ENCODE results near the gene MYO9A. TPM values are rescaled to one million over a fixed set of nuclear protein-coding genes. Genes with fewer than 3 reads are reported as not detected.
"Not testable (repeated sequence)": the region's sequence is repeated elsewhere in the genome, so short reads cannot be mapped to it uniquely, and the experiment has no call there.

The MYO9A gene
- polyA plus RNA-seq, 1 donor = 12.0 TPM

DNA sequence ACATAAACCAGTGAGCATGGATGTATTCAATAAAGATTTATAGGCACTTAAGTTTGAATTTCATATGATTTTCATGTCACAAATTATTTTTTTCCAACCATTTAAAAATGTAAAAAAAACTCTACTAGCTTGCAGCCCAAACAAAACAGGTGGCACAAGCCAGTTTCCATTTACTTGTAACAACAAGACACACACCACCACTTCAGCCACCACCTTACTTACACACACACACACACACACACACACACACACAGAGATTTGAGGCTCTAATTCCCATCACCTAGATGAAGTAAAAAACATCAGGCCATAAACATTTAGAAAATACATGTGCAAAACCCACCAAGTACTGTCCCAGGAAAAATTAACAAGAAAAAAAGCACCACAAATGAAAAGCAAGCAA, 25.3 kb downstream of the MYO9A start:
- H3K9me3 ChIP-seq (ENCODE audit: control insufficient read depth, low read depth, low read length) = no peaks in the 10 kb centered on the region
- H3K27ac ChIP-seq (ENCODE audit: low read length) = no peak overlapping the region
- DNase-seq = no peak
- H3K4me1 ChIP-seq (ENCODE audit: control insufficient read depth, insufficient read depth, low read length) = no peaks in the 10 kb centered on the region
- H3K36me3 ChIP-seq (ENCODE audit: control insufficient read depth, insufficient read depth, low read length) = no peaks in the 10 kb centered on the region
- H3K4me3 ChIP-seq (ENCODE audit: low read length) = no peak overlapping the region
- no peaks in the 10 kb centered on the region for H3K27me3 ChIP-seq (ENCODE audit: control insufficient read depth, insufficient read depth, low read length)

DNA sequence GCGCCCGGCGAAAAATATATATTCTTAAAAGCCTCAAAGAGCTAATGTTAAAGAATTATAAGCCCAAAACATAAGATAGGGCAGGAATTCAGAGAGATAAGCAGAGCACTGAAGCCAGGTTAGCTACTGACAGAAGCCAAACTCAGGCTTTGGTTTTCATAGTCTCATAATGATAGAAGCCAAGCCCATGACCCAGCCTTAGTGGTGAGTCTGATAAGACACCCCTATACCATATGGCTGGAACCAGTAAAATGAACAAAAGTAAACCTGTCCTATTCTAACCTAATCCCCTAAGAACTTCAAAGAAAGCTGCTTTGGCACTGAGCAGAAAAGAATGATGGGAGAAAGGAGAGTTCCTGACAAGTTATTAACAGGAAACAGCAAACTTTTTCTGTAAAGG, 25.9 kb downstream of the MYO9A start:
- H3K4me3 ChIP-seq (ENCODE audit: low read length) = no peak overlapping the region
- H3K4me1 ChIP-seq (ENCODE audit: control insufficient read depth, insufficient read depth, low read length) = no peaks in the 10 kb centered on the region
- no peaks in the 10 kb centered on the region for H3K27me3 ChIP-seq (ENCODE audit: control insufficient read depth, insufficient read depth, low read length)
- no CpG with 5 or more reads among the region's 3 CpGs for WGBS (ENCODE audit: insufficient coverage, low lambda C conversion rate)
- peaks cover 4% of the 10 kb centered on the region for H3K36me3 ChIP-seq (ENCODE audit: control insufficient read depth, insufficient read depth, low read length)
- H3K9me3 ChIP-seq (ENCODE audit: control insufficient read depth, low read depth, low read length) = no peaks in the 10 kb centered on the region
- H3K27ac ChIP-seq (ENCODE audit: low read length) = no peak overlapping the region
- no peak for DNase-seq

DNA sequence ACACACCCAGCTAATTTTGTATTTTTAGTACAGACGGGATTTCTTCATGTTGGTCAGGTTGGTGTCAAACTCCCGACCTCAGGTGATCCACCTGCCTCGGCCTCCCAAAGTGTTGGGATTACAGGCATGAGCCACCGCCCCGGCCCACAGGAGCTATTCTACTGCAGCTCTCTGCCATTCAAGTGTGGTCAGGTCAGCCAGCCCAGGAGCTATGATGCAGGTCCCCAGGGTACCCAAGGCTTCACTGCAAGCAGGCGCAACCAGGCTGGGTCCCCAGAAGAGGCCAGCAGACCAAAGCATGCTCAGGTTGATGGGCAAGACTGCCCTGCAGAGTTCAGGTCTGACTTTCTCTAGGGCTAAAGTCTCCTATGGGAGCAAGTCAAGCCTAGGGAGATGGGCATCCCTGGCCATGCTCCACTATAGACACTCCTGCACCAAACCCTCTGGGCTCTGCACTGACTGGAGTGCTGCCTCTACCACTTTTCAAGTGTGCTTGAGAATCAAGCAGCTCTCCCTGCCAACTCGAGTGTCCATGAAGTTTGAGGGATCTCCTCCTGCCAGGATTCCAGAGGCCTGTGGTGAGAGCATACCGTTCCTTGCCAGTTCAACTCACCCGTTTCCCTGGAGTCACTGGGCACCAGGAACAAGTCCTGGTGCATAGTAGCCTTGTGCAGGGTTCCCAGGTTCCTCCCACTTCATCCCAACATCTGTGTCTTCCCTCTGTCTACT, 30.9 kb downstream of the MYO9A start:
- Histone ChIP-seq H3K27ac (ENCODE audit: low read length) (no peak overlapping the region), H3K36me3 (ENCODE audit: control insufficient read depth, insufficient read depth, low read length) (peaks cover 4% of the 10 kb centered on the region), H3K27me3 (ENCODE audit: control insufficient read depth, insufficient read depth, low read length) (no peaks in the 10 kb centered on the region), H3K4me3 (ENCODE audit: low read length) (no peak overlapping the region), H3K4me1 (ENCODE audit: control insufficient read depth, insufficient read depth, low read length) (no peaks in the 10 kb centered on the region), H3K9me3 (ENCODE audit: control insufficient read depth, low read depth, low read length) (peaks cover 3% of the 10 kb centered on the region)
- no peak for DNase-seq
- no CpG with 5 or more reads among the region's 9 CpGs for WGBS (ENCODE audit: insufficient coverage, low lambda C conversion rate)

GRCh38 chr15:72086010-72086697, 31.8 kb downstream of the MYO9A start:
- Histone ChIP-seq H3K27me3 (ENCODE audit: control insufficient read depth, insufficient read depth, low read length) (no peaks in the 10 kb centered on the region), H3K27ac (ENCODE audit: low read length) (no peak overlapping the region), H3K4me3 (ENCODE audit: low read length) (no peak overlapping the region), H3K36me3 (ENCODE audit: control insufficient read depth, insufficient read depth, low read length) (peaks cover 4% of the 10 kb centered on the region), H3K4me1 (ENCODE audit: control insufficient read depth, insufficient read depth, low read length) (no peaks in the 10 kb centered on the region), H3K9me3 (ENCODE audit: control insufficient read depth, low read depth, low read length) (peaks cover 3% of the 10 kb centered on the region)
- DNase-seq = no peak
- WGBS (ENCODE audit: insufficient coverage, low lambda C conversion rate) = no CpG with 5 or more reads among the region's 11 CpGs

DNA sequence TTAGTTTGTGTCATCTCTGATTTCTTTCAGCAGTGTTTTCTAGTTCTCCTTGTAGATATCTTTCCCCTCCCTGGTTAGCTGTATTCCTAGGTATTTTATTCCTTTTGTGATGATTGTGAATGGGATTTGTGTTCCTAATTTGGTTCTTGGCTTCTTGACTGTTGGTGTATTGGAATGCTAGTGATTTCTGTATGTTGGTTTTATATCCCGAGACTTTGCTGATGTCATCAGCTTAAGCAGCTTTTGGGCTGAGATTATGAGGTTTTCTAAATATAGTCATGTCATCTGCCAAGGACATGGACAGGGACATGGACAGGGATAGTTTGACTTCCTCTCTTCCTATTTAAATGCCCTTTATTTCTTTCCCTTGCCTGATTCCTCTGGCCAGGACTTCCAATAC, 35.8 kb downstream of the MYO9A start:
- H3K4me3 ChIP-seq (ENCODE audit: low read length) = no peak overlapping the region
- DNase-seq = no peak
- H3K36me3 ChIP-seq (ENCODE audit: control insufficient read depth, insufficient read depth, low read length) = peaks cover under 1% of the 10 kb centered on the region
- H3K27me3 ChIP-seq (ENCODE audit: control insufficient read depth, insufficient read depth, low read length) = no peaks in the 10 kb centered on the region
- no peaks in the 10 kb centered on the region for H3K4me1 ChIP-seq (ENCODE audit: control insufficient read depth, insufficient read depth, low read length)
- 100% methylated on average over 1 of the region's 1 CpG for WGBS (ENCODE audit: insufficient coverage, low lambda C conversion rate)
- peaks cover 3% of the 10 kb centered on the region for H3K9me3 ChIP-seq (ENCODE audit: control insufficient read depth, low read depth, low read length)
- no peak overlapping the region for H3K27ac ChIP-seq (ENCODE audit: low read length)

GRCh38 chr15:72078887-72079286, 39.1 kb downstream of the MYO9A start:
- WGBS (ENCODE audit: insufficient coverage, low lambda C conversion rate) = 100% methylated on average over 2 of the region's 6 CpGs
- Histone ChIP-seq H3K27me3 (ENCODE audit: control insufficient read depth, insufficient read depth, low read length) (no peaks in the 10 kb centered on the region), H3K4me1 (ENCODE audit: control insufficient read depth, insufficient read depth, low read length) (no peaks in the 10 kb centered on the region), H3K9me3 (ENCODE audit: control insufficient read depth, low read depth, low read length) (no peaks in the 10 kb centered on the region), H3K36me3 (ENCODE audit: control insufficient read depth, insufficient read depth, low read length) (no peaks in the 10 kb centered on the region), H3K4me3 (ENCODE audit: low read length) (no peak overlapping the region), H3K27ac (ENCODE audit: low read length) (no peak overlapping the region)
- no peak for DNase-seq

- Histone ChIP-seq H3K36me3 (ENCODE audit: control insufficient read depth, insufficient read depth, low read length) (no peaks in the 10 kb centered on the region), H3K27me3 (ENCODE audit: control insufficient read depth, insufficient read depth, low read length) (no peaks in the 10 kb centered on the region), H3K27ac (ENCODE audit: low read length) (no peak overlapping the region), H3K4me3 (ENCODE audit: low read length) (no peak overlapping the region), H3K9me3 (ENCODE audit: control insufficient read depth, low read depth, low read length) (no peaks in the 10 kb centered on the region), H3K4me1 (ENCODE audit: control insufficient read depth, insufficient read depth, low read length) (no peaks in the 10 kb centered on the region)
- WGBS (ENCODE audit: insufficient coverage, low lambda C conversion rate) = no CpG with 5 or more reads among the region's 1 CpG
- no peak for DNase-seq
Measured at GRCh38 chr15:72077950-72078349, 40.0 kb downstream of the MYO9A start.

DNA sequence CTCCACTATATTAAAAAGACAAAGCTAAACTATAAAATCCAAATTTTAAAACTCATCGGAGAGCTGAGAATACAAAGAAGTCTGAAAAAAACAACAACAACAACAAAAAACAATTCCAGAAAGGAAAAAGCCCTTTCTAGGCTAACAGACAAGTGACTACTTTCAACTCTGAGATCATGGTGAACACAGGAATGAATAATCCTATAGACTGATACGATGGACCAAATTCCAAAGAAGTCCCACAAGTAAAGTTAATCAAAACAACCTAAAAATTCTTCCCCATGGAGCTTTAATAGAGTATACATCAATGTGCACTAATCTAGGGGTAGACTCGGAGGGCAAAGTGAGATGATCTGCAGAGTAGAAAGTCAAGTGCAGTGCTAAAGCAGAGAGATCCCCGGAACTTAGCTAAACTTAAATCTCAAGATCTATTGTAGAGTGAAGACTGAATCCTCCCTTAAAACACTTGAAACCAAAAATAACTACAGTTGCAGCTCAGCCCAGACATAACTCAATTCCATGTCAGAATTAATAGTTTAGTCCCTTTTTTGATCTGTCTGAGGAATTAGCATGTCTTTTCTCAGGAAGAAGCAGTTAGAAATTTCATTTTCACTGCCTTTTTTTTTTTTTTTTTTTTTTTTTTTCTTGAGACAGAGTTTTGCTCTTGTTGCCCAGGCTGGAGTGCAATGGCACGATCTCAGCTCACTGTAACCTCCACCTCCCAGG, 43.5 kb downstream of the MYO9A start:
- Histone ChIP-seq H3K36me3 (ENCODE audit: control insufficient read depth, insufficient read depth, low read length) (no peaks in the 10 kb centered on the region), H3K4me3 (ENCODE audit: low read length) (no peak overlapping the region), H3K27me3 (ENCODE audit: control insufficient read depth, insufficient read depth, low read length) (no peaks in the 10 kb centered on the region), H3K4me1 (ENCODE audit: control insufficient read depth, insufficient read depth, low read length) (no peaks in the 10 kb centered on the region), H3K27ac (ENCODE audit: low read length) (no peak overlapping the region), H3K9me3 (ENCODE audit: control insufficient read depth, low read depth, low read length) (no peaks in the 10 kb centered on the region)
- WGBS (ENCODE audit: insufficient coverage, low lambda C conversion rate) = 100% methylated on average over 1 of the region's 5 CpGs
- DNase-seq = no peak

- not testable (repeated sequence) for H3K4me3 ChIP-seq (ENCODE audit: low read length); DNase-seq; H3K27ac ChIP-seq (ENCODE audit: low read length); H3K4me1 ChIP-seq (ENCODE audit: control insufficient read depth, insufficient read depth, low read length); H3K36me3 ChIP-seq (ENCODE audit: control insufficient read depth, insufficient read depth, low read length); H3K9me3 ChIP-seq (ENCODE audit: control insufficient read depth, low read depth, low read length); H3K27me3 ChIP-seq (ENCODE audit: control insufficient read depth, insufficient read depth, low read length)
- WGBS (ENCODE audit: insufficient coverage, low lambda C conversion rate) = 80% methylated on average over 1 of the region's 8 CpGs
Measured at GRCh38 chr15:72071448-72071825, 46.5 kb downstream of the MYO9A start.

DNA sequence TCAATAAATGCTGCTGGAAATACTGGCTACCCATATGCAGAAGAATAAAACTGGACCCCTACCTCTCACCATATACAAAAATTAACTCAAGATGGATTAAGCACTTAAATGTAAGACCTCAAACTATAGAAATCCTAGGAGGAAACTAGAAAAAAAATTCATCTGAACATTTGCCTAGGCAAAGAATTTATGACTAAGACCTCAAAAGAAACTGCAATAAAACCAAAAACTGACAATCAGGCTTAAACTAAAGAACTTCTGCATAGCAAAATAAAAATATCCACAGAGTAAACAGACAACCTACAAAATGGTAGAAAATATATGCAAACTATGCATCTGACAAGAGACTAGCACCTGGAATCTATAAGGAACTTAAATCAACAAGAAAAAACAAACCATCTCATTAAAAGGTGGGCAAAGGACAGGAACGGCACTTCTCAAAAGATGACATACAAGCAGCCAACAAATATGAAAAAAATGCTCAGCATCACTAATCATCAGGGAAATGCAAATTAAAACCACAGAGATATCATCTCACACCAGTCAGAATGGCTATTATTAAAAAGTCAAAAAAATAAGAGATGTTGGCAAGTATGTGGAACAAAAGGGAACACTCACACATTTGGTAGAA, 47.0 kb downstream of the MYO9A start:
- no peaks in the 10 kb centered on the region for H3K36me3 ChIP-seq (ENCODE audit: control insufficient read depth, insufficient read depth, low read length)
- peaks cover 3% of the 10 kb centered on the region for H3K4me1 ChIP-seq (ENCODE audit: control insufficient read depth, insufficient read depth, low read length)
- 75% methylated on average over 1 of the region's 1 CpG for WGBS (ENCODE audit: insufficient coverage, low lambda C conversion rate)
- no peaks in the 10 kb centered on the region for H3K27me3 ChIP-seq (ENCODE audit: control insufficient read depth, insufficient read depth, low read length)
- H3K9me3 ChIP-seq (ENCODE audit: control insufficient read depth, low read depth, low read length) = no peaks in the 10 kb centered on the region
- no peak overlapping the region for H3K4me3 ChIP-seq (ENCODE audit: low read length)
- H3K27ac ChIP-seq (ENCODE audit: low read length) = no peak overlapping the region
- DNase-seq = no peak
